ENCODE measurements around the gene PTPN1.

DNA sequence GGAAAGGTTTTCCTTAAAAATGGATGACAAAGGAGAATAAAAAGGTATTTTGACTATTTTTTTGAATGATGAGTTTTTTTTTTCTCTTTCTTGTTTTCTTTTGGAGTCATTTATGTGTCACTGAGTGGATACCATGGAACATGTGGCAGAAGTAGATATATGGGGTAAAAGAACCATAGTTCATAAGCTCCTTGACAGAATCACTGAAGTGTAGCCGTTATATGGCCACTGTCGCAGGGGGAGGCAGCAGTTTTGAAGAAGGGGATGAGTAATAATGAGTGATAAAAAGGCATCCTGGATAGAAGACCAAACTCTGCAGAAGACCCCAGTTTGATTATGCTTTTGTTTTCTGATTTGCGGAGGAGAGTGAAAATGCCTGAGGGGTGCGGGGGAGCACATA, 15.5 kb downstream of the PTPN1 start:
- TF ChIP-seq, protein P1, sequence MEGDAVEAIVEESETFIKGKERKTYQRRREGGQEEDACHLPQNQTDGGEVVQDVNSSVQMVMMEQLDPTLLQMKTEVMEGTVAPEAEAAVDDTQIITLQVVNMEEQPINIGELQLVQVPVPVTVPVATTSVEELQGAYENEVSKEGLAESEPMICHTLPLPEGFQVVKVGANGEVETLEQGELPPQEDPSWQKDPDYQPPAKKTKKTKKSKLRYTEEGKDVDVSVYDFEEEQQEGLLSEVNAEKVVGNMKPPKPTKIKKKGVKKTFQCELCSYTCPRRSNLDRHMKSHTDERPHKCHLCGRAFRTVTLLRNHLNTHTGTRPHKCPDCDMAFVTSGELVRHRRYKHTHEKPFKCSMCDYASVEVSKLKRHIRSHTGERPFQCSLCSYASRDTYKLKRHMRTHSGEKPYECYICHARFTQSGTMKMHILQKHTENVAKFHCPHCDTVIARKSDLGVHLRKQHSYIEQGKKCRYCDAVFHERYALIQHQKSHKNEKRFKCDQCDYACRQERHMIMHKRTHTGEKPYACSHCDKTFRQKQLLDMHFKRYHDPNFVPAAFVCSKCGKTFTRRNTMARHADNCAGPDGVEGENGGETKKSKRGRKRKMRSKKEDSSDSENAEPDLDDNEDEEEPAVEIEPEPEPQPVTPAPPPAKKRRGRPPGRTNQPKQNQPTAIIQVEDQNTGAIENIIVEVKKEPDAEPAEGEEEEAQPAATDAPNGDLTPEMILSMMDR (conservative IDR thresholded peaks at IDR 0.05 in 1 of 2, IDR thresholded peaks at IDR 0.05 in 1 of 2; ENCODE audit: low read depth in 1 of 2, low read length in 2 of 2) = no peak
- TF ChIP-seq EZH2 (IDR thresholded peaks at IDR 0.05; ENCODE audit: low read length, missing control alignments) = no peak
